ENCODE data around the gene MAGOHB.

DNA sequence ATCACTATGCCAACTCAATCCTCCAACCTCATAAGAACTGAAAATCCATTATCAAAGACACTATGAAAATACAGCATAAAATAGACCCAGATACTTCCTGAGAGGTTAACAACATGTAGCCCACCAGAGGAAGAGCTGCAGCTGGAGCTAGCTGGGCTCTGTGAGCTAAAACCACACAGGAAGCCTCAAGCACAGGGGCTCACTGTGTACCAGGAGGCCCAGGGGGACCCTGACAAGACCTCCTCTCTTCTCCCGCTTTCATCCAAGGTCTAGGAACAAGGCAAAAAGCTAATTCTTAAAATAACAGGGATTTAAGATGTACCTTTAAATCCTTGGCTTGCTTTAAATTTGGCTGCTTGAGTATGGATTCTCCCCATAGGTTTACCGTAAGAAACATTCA, 54.2 kb downstream of the MAGOHB start:
- TF ChIP-seq, protein P1, sequence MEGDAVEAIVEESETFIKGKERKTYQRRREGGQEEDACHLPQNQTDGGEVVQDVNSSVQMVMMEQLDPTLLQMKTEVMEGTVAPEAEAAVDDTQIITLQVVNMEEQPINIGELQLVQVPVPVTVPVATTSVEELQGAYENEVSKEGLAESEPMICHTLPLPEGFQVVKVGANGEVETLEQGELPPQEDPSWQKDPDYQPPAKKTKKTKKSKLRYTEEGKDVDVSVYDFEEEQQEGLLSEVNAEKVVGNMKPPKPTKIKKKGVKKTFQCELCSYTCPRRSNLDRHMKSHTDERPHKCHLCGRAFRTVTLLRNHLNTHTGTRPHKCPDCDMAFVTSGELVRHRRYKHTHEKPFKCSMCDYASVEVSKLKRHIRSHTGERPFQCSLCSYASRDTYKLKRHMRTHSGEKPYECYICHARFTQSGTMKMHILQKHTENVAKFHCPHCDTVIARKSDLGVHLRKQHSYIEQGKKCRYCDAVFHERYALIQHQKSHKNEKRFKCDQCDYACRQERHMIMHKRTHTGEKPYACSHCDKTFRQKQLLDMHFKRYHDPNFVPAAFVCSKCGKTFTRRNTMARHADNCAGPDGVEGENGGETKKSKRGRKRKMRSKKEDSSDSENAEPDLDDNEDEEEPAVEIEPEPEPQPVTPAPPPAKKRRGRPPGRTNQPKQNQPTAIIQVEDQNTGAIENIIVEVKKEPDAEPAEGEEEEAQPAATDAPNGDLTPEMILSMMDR (conservative IDR thresholded peaks at IDR 0.05), result no peak
- TF ChIP-seq EZH2 (IDR thresholded peaks at IDR 0.05; ENCODE audit: low read depth), result no peak

Data from PC-9 (cell line).